ENCODE results near the gene SELENOS. TPM values are rescaled to one million over a fixed set of nuclear protein-coding genes. Genes with fewer than 3 reads are reported as not detected.

Gene SELENOS
- total and polyA plus RNA-seq, 8 donors, result 37.4 to 184 (median 74.7) TPM

GRCh38 chr15:101246391-101246790 is 30.9 kb downstream of the SELENOS start:
- TF ChIP-seq CTCF (IDR thresholded peaks at IDR 0.05), result no peak
- no peak for TF ChIP-seq EP300 (IDR thresholded peaks at IDR 0.05)
- no peak for TF ChIP-seq POLR2AphosphoS5 (IDR thresholded peaks at IDR 0.05)
- TF ChIP-seq POLR2A (IDR thresholded peaks at IDR 0.05), result no peak
- H3K27ac ChIP-seq, result peak overlapping the region in 3 of 5 donors; percentile 39 to 57 (median 46)
- WGBS, 5 donors, result 67 to 77% (median 70%) methylated on average over 6 of the region's 6 CpGs
- no peaks in the 10 kb centered on the region for H3K27me3 ChIP-seq
- peaks cover 0 to 7% (median 2%) of the 10 kb centered on the region in 4 donors for H3K36me3 ChIP-seq
- no peak for DNase-seq
- H3K4me3 ChIP-seq, result no peak overlapping the region
- intact Hi-C loops (cut with DNase I; ENCODE audit: low total_unique reads), result no loop called here
- no peaks in the 10 kb centered on the region for H3K9me3 ChIP-seq
- H3K4me1 ChIP-seq, result peaks cover 64 to 94% (median 83%) of the 10 kb centered on the region in 4 donors

- intact Hi-C loops (cut with DNase I; ENCODE audit: low total_unique reads), result no loop called here
- Histone ChIP-seq H3K4me1 (peaks cover 59 to 100% (median 85%) of the 10 kb centered on the region in 4 donors), H3K4me3 (no peak overlapping the region), H3K9me3 (no peaks in the 10 kb centered on the region), H3K36me3 (peaks cover 0 to 7% (median 2%) of the 10 kb centered on the region in 4 donors), H3K27ac (peak overlapping the region in 3 of 5 donors; percentile 36 to 57 (median 50)), H3K27me3 (no peaks in the 10 kb centered on the region)
- 88 to 91% (median 89%) methylated on average over 14 of the region's 14 CpGs for WGBS, 5 donors
- TF ChIP-seq POLR2AphosphoS5 (IDR thresholded peaks at IDR 0.05) (no peak), EP300 (IDR thresholded peaks at IDR 0.05) (no peak)
- DNase-seq, result no peak
These were observed 32.2 kb downstream of the SELENOS start for GRCh38 chr15:101244889-101245668.

- no peaks in the 10 kb centered on the region for H3K9me3 ChIP-seq
- peaks cover 0 to 7% (median 2%) of the 10 kb centered on the region in 4 donors for H3K36me3 ChIP-seq
- peaks cover 57 to 100% (median 85%) of the 10 kb centered on the region in 4 donors for H3K4me1 ChIP-seq
- no peaks in the 10 kb centered on the region for H3K27me3 ChIP-seq
- H3K27ac ChIP-seq, result peak overlapping the region in 3 of 5 donors; percentile 50 to 79 (median 68)
- intact Hi-C loops (cut with DNase I; ENCODE audit: low total_unique reads), result no loop called here
- TF ChIP-seq CTCF (IDR thresholded peaks at IDR 0.05) (no peak), POLR2AphosphoS5 (IDR thresholded peaks at IDR 0.05) (no peak), POLR2A (IDR thresholded peaks at IDR 0.05) (no peak), EP300 (IDR thresholded peaks at IDR 0.05) (no peak)
- no peak overlapping the region for H3K4me3 ChIP-seq
- WGBS, 5 donors, result 33 to 41% (median 40%) methylated on average over 7 of the region's 7 CpGs
- DNase-seq, result no peak
These were observed 33.1 kb downstream of the SELENOS start for GRCh38 chr15:101244036-101244781.

GRCh38 chr15:101243420-101243819 is 33.9 kb downstream of the SELENOS start:
- Histone ChIP-seq H3K36me3 (peaks cover 0 to 7% (median 2%) of the 10 kb centered on the region in 4 donors), H3K4me3 (no peak overlapping the region), H3K27ac (peak overlapping the region in 4 of 5 donors; percentile 50 to 79 (median 60)), H3K27me3 (no peaks in the 10 kb centered on the region), H3K4me1 (peaks cover 57 to 100% (median 89%) of the 10 kb centered on the region in 4 donors), H3K9me3 (no peaks in the 10 kb centered on the region)
- WGBS, 5 donors, result 79 to 86% (median 86%) methylated on average over 9 of the region's 9 CpGs
- no peak for DNase-seq
- TF ChIP-seq CTCF (IDR thresholded peaks at IDR 0.05) (no peak), EP300 (IDR thresholded peaks at IDR 0.05) (no peak), POLR2AphosphoS5 (IDR thresholded peaks at IDR 0.05) (no peak), POLR2A (IDR thresholded peaks at IDR 0.05) (no peak)
- intact Hi-C loops (cut with DNase I; ENCODE audit: low total_unique reads), result no loop called here
